GM20431 (cell line): ENCODE data around the gene CFAP46.
"Not testable (repeated sequence)": the region's sequence is repeated elsewhere in the genome, so short reads cannot be mapped to it uniquely, and the experiment has no call there.

Source experiments
- in situ Hi-C: fragments of 300-500 bp; cut with MseI, MboI; formaldehyde crosslinking; loops from one replicate; pipeline ENCODE4 v1.15.0; 2020; ENCODE audit warnings: low sequenced_read_pairs; ENCODE audit not compliant: unreplicated experiment

The CFAP46 gene

DNA sequence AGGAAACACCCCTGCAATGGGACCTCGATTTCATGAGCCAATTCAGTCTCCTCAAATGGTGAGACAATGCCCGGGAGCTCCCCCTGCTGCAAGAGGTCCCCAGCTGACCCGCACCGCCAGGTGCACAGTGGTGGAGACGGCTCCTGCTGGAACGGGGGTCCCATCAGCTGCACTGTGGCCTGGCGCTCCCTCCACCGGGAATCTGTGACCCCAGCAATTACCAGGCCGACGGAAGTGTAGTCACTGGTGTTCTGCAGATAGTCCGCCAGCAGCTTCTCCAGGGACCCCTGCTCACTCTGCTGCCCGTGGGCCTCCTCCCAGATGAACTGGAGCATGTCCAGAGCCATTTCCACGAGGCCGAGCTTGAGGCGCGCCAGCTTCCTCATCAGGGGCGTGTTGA, 91.5 kb downstream of the CFAP46 start:
- in situ Hi-C loops = no loop called here

DNA sequence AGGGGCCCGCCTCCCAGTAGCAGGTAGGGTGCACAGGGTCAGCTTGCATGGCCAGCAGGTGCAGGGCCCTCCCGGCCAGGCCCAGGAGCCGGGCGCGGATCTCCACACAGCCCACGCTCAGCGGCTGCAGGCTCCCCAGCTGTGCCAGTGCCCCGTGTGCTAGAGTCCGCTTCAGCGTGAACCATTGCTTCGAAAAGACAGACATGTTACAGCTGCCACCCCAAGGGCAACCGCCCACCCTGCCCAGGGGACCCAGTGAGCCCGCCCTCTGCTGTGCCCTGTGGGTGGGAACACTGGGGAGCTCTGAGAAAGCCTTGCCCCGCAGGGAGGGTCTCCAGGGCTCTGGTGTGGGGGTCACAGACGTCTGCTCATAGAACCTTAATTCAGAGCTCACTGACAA, 92.1 kb downstream of the CFAP46 start:
- in situ Hi-C loops = no loop called here

DNA sequence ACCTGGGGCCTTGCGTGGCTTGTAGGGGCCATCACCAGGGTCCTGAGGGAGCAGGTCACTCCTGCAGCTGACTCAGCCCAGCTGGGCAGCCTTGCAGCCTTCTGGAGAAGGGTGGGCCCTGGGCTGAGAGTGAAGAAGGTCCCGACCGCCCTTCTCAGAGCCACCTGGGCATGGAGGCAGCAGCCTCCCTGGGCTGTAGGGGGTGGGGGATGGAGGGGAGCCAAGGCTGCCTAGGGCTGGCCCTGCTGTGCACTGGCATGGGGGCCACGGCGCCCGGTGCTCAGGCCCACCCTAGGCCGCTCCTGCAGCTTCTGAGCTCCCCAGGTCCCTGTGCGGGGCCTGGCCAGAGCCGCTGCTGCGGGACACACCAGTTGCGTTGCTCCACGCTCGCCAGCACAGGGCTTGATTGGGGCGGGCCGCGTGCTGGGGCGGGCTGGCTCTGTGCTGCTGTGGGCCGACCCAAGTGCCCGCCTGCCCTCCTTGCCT, 92.8 kb downstream of the CFAP46 start:
- in situ Hi-C loops = no loop called here

DNA sequence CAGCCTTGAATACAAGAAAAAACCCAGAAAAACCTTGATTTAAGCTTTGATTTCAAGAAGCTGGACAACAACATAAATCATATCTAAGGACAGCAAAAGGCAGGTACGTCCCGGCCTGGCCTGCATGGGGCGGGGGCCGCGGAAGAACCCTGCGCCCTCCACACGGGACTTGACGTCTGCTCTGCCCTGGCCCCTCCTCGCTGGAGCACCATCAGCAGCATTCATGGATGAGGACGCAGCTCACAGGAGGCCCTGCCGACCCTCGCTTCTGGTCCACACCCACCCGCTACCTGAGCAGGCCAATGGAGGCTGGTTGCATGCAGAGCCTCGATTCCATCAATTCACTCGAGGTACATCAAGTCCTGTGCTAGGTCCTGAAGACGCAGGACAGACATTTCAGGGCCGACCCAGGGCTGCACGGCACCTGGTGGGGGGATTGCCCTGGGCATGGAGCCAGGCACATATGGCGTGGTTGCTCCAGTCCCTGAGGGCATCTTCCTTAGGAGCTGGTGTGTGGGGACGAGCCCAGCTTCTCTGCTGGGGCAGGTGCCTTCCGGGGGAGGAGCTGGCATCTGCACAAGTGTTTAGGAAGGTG, 93.3 kb downstream of the CFAP46 start:
- in situ Hi-C loops = no loop called here

DNA sequence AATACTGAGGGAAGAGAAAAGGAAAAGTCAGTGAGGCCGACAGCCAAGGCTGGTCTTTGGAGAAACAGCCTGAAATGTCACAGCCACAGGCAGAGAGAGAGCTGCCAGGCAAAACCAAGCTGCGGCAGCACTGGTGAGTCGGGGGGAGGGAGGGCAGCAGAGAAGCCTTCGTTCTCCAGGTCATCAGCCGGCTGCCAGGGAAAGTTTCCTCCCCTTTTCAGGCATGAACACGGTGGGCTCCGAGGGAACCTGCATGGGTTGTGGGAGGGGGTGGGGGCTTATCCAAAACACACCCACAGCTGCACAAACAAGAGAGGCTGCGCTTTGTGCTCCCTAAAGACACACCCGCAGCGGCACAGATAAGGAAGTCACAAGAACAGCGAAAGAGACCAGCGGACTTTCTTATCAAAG, 94.1 kb downstream of the CFAP46 start:
- in situ Hi-C loops = no loop called here

DNA sequence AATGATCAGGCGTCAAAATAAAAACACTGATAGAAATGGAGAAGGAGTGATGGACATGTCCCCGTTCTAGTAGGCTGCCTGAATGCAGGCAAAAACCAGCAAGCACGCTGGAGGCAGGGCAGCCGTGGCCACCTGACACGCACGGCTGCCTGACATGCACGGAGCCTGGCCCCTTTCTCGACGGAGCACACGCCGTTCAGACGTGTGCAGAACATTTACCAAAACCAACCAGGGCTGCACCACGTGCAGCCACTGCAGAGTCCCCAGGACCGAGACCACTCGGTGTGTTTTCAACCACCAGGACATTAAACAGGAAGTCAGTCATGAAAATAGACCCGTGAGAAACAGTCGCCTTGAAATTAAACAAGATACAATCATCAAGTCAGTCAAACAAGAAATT, 94.5 kb downstream of the CFAP46 start:
- in situ Hi-C loops = no loop called here

DNA sequence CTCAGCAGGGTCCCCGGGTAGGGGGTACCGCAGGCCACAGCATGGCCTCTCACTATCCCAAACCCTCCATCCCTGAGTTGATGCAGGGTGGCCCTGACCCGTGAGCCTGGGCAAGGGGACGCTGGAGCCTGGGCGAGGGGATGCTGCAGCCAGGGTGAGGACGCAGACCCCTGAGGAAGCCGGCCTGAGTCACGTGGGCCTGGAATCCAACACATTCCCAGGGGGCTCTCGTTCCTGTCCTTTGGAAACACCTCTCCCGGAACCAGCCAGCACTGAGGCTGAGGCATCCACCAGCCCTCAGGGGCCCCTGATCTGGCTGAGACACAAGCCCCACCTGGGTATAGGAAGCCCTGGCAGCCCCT, 95.0 kb downstream of the CFAP46 start:
- in situ Hi-C loops = no loop called here

DNA sequence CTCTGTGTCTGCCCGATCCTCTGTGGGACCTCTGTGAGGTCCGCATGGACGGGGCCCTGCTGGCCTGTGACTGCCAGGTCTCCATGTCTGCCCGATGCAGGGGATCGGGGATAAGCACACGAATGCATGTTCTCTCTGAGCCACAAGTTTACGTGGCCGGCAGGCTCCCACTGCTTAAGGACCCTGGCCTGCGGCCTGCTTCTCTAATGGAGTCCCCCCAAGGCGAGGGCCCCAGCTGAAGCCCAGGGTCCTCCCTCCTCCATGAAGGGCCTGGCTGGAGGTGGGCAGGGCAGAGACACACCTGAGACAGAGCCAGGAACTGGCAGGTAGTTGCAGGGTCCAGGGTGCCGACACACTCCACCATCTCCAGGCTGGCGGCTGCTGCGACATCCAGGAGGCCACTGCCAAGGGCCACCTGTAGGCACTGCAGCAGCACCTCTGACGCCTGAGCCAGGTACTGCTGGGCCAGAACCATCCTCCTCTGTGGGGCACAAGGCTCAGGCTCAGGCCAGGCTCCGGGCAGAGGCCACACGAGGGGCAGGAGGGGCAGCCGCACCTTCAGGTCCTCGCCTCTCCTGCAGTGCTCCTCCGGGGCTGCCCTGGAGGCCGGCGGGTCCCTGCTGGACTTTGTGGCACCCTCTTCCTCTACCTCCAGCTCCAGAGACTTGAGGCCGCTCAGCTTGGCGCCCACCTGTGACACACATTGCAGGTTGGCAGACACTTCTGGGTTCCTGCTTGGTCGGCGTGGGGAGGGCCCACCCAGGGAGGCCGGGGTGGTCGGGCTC, 95.5 kb downstream of the CFAP46 start:
- in situ Hi-C loops = no loop called here

DNA sequence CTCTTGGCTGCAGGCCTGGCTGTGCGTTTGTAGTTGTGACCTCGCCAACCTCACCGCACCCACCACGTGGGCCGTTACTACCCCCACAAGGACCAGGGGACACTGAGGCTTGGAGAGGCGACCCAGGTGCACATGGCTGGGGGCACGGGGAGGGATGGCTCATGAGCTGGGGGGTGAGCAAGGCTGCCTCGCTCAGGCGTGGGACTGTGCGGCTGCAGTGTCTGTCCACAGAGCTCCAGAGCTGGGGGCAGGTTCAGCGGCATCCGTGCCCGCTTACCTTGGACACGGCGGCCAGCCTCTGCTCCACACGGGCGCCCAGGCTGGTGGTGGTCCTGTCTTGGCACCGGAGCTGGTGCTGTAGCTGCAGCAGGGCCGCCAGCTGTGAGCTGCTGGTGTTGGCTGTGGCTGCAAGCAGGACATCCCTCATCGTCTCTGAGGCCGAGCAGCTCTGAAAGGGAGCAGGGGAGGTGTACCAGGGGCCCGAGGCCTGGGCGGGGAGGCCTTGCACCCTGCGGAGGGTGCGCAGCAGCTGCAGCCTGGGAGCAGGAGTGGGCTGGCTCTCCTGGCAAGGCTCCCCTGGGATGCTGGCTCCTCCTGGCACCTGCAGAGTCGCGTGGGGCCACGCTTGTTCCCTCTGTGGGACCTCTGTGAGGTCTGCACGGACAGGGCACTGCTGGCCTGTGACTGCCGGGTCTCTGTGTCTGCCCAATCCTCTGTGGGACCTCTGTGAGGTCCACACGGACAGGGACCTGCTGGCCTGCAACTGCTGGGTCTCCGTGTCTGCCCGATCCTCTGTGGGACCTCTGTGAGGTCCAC, 96.4 kb downstream of the CFAP46 start:
- in situ Hi-C loops = no loop called here

DNA sequence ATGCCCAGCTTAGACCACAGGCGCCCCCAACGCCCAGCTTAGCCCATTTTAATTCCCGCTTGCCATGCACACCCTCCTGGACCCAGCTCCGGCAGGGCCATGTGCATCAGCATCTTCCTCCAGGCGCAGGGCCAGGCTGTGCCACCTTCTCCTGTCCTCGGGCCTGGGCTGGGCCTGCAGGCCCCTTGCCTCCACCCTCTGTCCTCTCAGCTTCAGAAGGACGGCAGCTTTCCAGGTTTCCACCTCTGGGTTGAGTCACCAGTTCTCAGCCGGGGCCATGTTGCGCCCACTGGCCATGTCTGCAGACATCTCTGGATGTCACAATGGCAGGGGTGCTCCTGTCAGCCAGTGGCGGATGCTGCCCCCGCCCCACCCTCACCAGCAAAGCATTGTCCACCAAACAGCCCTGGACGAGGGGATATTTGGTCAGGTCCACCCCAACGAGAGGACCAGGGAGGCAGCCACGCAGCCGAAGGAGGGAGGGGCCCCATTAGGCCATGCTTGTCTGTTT, 97.3 kb downstream of the CFAP46 start:
- in situ Hi-C loops = no loop called here

DNA sequence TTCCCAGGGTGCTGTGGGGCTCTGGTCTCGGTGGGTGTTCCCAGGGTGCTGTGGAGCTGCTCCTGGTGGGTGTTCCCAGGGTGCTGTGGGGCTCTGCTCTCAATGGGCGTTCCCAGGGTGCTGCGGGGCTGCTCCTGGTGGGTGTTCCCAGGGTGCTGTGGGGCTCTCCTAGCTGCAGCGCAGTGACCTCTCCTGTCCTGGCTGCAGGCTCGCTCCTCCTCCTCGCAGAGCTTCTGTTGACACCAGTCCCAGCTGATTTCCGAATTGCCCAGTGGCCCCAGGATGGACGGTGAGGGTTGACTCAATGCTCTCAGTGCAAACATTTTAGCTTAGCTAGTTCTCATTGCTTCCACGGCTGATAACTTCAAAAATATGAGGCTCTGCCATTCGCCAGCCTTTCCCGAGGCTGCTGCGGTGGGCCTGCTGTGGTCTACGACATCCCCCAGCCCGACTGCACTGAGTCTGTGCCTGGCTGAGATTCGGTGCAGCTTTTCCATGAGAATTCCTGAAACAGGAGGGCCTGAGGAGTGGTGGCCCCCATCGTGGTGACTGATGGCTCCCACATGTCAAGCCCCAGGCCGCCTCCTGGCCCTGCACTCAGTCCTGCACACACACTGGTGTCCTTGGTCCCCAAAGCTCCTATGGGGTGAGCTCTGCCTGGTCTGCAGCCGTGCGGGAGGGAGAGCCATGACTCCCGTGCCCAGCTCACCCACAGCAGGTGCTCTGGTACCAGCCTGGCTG, 98.1 kb downstream of the CFAP46 start:
- in situ Hi-C loops = no loop called here

DNA sequence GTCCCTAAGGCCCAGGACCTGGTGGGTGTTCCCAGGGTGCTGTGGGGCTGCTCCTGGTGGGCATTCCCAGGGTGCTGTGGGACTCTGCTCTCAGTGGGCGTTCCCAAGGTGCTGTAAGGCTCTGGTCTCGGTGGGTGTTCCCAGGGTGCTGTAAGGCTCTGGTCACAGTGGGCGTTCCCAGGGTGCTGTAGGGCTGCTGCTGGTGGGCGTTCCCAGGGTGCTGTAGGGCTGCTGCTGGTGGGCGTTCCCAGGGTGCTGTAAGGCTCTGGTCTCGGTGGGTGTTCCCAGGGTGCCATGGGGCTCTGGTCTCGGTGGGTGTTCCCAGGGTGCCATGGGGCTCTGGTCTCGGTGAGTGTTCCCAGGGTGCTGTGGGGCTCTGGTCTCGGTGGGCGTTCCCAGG, 99.1 kb downstream of the CFAP46 start:
- in situ Hi-C loops = not testable (repeated sequence)

DNA sequence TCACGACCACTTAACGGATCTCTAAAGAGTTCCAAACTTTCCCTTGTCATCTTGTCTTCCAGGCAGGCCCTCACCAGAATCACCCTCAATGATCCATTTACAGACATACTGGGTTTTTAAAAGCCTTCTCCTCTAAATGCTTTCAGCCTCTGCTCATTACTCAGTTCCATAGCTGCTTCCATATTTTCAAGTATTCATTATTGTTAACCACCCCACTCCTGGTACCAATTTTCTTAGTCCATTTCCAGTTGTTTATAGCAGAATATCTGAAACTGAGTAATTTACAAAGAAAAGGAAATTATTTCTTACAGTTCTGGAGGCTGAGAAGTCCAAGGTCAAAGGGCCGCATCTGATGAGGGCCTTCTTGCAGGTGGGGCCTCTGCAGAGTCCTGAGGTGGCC, 100.0 kb downstream of the CFAP46 start:
- in situ Hi-C loops = no loop called here

DNA sequence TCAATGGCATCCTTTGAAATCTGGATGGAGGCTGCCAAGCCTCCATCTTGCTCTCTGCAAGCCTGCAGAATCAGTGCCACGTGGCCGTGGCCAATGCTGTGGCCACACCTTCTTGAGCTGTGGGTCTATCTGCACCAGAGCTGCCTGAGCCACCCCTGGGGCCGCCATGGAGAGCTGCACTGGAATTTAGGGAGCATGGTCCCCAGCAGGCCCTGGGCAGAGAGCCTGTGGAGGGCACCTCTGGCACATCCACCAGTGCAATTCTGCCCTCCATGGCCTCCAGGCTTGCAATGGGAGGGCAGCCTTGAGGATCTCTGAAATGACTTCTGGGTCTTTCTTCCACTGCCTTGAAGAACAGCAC, 100.8 kb downstream of the CFAP46 start:
- in situ Hi-C loops = no loop called here

DNA sequence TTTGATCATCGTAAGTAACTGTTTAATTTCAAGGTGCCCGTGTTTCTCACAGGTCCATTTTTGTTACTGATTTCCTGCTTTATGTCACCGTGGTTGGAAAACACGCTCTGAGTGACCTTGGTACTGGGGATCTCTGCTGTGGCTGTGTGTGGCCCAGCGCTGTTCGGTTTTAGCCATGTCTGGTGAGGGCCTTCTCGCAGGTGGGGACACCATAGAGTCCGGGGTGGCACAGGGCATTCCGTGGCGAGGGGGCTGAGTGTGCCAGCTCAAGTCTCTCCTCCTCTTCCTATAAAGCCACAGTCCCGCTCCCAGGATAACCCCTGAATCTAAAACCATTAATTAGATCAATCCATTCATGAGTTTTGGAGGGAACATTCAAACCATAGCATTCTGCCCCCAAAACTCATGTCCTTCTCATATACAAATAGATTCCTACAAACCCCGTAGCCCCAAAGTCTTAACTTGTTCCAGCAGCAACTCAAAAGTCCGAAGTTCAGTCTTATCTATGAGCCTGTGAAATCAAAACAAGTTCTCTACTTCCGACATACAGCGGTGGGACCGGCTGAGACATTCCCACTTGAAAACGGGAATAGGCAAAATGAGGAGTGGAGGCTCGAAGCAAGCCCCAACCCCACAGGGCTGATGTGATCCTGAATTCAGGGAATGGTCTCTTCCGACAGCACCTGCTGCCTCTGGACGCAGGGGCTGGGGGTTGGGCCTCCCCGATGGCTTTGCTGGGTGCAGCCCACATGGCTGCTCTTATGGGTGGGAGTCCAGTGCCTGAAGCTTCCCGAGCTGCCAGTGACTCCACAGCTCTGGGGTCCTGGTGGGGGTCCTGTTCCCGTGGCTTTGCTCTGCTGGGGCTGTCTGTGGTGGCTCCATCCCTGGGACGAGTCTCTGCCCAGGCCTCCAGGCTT, 101.4 kb downstream of the CFAP46 start:
- in situ Hi-C loops = no loop called here

DNA sequence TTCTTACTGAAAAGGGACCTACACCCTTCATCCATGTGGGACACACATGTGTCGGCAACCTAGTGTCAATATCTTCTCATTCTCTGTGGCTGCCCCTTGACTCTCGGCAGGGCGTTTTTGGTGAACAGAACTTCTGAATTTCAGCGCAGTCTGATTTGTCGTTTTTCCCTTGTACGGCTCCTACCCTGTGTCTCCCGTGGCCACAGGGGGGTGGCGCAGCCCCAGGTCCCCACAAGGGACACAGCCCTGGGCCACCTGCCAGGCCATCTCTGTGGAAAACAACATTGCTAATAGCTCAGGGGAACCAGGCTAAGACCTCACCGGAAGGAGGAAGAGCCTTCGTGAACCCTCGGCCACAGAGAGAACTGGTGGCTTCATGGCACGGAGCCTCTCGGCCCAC, 103.3 kb downstream of the CFAP46 start:
- in situ Hi-C loops = no loop called here

DNA sequence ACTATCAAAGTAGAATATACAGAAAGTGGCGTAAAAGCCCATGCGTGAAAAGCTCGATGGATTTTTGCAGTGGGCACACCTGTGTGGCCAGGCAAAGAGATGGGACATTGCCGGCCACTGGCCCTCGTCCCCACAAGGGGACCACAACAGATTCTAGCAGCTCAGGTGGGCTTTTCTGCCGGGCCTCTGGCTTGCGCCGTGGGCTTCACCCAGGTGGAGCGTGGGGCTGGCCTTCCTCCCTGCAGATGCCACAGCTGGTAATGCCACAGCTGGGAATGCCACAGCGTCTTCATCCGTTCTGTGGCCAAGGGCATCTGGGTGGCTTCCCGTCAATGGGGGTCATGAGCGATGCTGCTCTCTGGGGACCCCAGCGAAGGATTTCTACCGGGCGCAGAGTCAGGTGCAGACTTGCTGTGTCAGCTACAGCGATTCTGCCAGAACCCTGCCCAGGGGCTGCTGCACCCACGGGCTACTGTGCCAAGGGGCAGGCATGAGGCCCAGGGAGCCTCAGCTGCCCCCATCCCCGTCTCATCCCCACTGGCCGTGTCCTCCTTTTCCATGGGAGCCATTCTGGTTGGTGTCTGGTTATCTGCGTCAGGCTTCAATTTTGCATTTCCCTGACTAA, 103.9 kb downstream of the CFAP46 start:
- in situ Hi-C loops = no loop called here

DNA sequence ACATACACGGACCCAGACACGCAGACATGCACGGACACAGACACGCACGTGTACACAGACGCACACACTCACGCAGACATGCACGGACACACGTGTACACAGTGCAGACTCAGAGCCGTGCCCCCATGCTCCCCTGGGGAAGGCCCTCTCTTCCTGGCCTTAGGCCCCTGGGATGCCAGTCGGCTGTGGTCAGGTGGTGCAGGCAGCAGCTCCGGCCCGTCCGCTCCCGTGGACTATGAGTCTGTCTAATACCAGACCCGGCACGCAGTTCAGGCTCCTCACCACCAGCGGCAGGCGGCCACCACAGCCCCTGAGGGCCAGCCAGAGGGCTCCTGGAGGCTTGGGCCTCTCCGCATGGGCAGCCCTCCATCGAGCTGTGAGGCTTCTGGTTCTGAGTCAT, 104.5 kb downstream of the CFAP46 start:
- in situ Hi-C loops = no loop called here
